Fibroblast of villous mesenchyme (primary cell): Measurements from ENCODE around the gene C1GALT1C1L. TPM values are rescaled to one million over a fixed set of nuclear protein-coding genes. Genes with fewer than 3 reads are reported as not detected.
A peak's percentile ranks its signal among the peaks of the same experiment; 100 is the strongest.

Source experiments
- DNase-seq: peaks from one replicate; pipeline ENCODE4 v3.0.0-alpha.2; 2010; ENCODE audit warnings: low read depth
- H3K4me3 ChIP-seq: 2 replicates; pipeline ENCODE4 v1.5.1; 2011; ENCODE audit warnings: low read depth, mild to moderate bottlenecking, low read length
- total RNA-seq: library from RNA; depleted of rRNA; stranded (reverse); fragments of >200 nt; gene quantifications from 2 replicates; pipeline ENCODE4 v1.2.3, GENCODE V29; 2012
- TF ChIP-seq, protein P1 (sequence below): IDR thresholded peaks from 2 replicates; pipeline ENCODE4 v1.5.1; 2012; ENCODE audit warnings: low read depth, mild to moderate bottlenecking, low read length; ENCODE audit not compliant: insufficient read depth

Gene C1GALT1C1L
- 0.86 and 1.3 TPM in 2 replicates for total RNA-seq

DNA sequence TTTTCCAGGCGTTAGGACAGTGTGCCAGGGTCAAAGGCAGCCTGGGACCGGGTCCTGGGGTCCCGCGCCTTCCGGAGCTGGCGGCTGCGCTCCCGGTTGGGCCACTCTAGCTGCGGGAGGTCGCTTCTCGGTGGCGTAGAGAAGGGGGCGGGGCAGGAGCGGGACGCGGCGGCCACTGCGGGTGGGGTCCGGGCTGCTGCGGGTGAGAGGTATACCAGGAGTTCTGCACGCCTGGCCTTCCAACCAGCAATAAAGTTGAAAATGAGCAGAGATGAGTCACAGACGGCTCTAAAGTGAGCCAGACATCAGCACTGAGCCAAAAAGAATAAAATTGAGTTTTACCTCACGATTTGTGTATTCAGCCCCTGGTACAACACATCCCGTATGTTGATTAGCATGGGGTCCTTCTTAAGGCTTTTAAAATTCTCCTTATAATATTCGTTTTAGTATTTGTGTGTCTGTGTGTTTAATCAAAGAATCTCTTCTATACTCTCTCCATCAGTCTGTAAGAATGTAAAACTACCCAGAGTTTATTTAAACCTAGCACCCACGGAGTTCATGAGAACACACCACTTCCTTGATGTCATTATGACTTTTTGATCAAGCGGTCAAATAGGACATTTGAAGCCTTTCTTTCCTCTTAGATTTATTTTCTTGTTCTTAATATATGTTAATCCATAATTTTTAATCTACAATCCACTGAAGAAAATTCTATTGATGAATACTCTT, at the start of gene C1GALT1C1L:
C1GALT1C1L (minus strand) TSS at position 108 of the 729 bp plus-strand sequence; CDS start at position 1, 107 bp downstream.
- TF ChIP-seq, protein P1, sequence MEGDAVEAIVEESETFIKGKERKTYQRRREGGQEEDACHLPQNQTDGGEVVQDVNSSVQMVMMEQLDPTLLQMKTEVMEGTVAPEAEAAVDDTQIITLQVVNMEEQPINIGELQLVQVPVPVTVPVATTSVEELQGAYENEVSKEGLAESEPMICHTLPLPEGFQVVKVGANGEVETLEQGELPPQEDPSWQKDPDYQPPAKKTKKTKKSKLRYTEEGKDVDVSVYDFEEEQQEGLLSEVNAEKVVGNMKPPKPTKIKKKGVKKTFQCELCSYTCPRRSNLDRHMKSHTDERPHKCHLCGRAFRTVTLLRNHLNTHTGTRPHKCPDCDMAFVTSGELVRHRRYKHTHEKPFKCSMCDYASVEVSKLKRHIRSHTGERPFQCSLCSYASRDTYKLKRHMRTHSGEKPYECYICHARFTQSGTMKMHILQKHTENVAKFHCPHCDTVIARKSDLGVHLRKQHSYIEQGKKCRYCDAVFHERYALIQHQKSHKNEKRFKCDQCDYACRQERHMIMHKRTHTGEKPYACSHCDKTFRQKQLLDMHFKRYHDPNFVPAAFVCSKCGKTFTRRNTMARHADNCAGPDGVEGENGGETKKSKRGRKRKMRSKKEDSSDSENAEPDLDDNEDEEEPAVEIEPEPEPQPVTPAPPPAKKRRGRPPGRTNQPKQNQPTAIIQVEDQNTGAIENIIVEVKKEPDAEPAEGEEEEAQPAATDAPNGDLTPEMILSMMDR, result no peak
- peak; percentile 84 for DNase-seq
- H3K4me3 ChIP-seq, result peak within 1 kb of the TSS; percentile 67

DNA sequence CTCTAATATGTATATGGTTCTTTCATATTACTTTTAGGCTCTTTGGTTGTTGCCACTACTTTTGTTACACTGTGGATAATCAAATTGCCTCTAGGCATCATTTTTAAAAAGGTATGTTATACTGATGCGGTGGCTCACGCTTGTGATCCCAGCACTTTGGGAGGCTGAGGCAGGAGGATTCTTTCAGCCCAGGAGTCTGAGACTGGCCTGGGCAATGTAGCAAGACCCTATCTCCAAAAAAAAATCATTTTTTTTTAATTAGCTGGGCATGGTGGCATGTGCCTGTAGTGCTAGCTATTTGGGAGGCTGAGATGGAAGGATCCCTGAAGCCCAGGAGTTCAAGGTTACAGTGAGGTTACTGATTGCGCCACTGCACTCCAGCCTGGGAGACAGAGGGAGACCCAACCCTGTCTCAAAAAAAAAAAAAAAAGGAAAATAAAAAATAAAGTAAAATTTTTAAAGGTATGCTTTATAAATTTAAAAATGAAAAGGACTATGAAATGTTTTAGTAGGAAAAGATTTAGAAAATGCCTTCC, 49.5 kb upstream of the C1GALT1C1L start:
- DNase-seq, result no peak
- TF ChIP-seq, protein P1, result no peak

DNA sequence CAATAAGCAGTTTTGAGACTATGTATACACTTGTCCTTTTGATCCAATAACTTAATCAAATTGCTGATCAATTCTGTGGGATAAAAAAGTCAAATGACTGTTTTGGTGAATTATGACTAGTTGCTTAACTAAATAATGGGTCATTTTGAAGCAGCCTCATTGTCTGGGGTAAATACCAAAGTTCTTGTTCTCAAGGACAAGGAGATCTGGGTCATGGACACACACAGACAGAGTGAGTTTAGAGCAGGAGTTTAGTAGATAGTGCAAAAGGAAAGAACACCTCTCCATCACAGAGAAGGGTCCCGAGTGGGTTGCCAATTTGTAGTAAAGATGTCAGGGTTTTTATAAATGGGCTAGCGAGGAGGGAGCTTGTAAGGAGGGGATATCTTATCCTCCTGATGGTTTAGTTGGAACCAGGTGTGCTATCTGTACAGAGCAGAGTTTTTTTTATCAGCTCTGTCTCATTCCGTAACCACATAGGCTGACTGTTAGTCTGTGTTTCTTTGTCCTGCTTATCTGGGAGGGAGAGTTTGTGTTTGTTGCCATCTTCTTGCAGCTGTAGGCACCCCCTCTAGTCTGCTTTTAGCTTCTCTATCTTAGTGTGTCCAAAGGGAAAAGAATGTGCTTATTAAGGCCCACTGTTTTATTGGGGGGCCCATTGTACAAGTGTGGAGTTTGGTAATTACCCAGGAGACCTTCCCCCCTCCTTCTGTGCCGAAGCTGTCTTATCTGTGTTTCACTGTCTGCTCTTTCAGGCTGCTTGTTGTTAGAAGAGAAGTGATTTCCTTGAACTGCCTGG, 48.7 kb upstream of the C1GALT1C1L start:
- no peak for DNase-seq
- H3K4me3 ChIP-seq, result no peak overlapping the region
- TF ChIP-seq, protein P1, result no peak

More for the DNA sequence above, 49.5 kb upstream of the C1GALT1C1L start:
- no peak overlapping the region for H3K4me3 ChIP-seq

DNA sequence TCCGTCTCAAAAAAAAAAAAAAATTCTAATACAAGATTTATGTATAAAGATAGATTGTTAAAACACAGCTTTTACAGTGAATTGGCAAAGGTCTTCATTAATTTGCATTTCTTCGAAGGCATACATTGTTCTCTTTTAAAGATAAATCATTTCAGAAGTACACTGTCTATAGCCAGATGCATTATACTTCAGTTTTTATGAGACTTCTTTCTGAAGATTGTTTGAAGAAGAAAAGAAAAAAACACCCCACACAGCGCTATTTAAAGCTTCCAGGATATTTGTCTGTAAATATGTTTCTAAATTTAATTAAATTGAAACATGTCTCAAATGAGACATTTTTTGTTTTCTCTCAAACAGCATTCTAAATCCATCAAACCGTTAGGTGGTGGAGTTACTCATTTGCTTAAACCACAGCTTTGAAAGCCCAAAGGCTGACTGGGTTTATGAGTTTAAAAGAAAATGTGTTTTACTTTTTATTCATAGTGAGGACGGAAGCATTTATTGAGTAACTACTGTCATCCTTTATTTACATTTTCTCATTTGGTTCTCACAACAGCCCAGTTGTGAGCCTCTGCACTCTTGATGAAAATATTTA, 42.4 kb upstream of the C1GALT1C1L start:
- TF ChIP-seq, protein P1, result no peak
- no peak overlapping the region for H3K4me3 ChIP-seq
- DNase-seq, result peak; percentile 61

DNA sequence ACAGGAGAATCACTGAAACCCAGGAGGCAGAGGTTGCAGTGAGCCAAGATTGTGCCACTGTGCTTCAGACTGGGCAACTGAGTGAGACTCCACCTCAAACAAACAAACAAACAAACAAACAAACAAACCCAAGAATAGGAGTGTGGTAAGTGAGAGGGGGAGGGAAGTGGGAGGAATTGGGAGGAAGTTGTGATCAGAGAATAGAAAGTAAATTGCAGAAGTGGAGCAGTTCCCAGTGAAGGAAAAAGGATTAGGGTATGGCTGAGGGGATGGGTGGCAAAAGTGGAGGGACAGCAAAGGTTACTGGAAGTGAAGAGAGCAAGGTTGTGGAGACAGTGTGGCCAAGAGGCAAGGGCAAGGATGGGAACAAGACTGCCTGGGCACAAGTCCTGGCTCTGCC, 41.1 kb upstream of the C1GALT1C1L start:
- H3K4me3 ChIP-seq, result no peak overlapping the region
- DNase-seq, result no peak
- TF ChIP-seq, protein P1, result no peak

DNA sequence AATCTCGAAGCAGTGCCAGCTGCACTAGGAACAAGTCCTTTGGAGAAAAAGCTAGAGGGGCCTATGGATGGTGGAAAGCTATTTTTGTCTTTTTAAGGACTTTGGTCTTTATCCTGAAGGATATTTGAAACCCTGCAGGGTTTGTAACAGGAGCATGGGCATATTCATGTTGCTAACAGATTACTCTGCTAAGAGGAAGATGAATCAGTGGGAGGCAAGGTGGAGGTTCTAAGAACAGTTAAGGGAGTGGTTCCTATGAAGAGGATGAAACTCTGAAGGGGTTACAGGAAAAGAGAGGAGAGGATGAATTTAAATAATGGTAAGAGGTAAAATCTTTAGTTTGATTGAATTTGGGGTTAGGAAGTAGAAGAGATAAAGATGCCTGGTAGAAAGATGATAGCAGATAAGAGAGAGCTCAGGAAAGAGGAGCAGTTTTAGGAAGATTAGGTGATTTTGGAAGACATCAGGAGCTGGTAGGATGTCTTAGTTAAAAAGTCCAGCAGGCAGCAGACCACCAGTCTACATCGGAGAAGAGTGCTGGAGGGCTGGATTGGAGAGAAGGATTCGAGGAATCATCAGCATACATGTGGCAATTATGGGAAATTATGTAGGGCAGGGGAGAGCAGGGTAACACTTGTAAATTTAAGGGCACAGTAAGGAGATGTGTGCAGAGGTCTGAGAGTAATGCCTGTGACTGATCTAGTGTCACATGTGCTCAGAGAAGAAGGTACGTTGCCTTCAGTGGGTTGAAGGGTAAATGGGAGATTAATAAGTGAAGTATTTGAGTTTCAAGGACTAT, 39.3 kb upstream of the C1GALT1C1L start:
- TF ChIP-seq, protein P1, result no peak
- DNase-seq, result no peak
- H3K4me3 ChIP-seq, result no peak overlapping the region
